22Rv1 (cell line): ENCODE data around the gene CX3CR1.

ENCODE experiments used
- ZFX ChIP-seq: fragments of 450-650 bp; IDR thresholded peaks from 2 replicates; pipeline ENCODE4 v1.6.1; 2017; ENCODE audit warnings: antibody characterized with exemption, borderline replicate concordance
- TF ChIP-seq, protein P1 (sequence below): fragments of 450-650 bp; IDR thresholded peaks from 2 replicates; pipeline ENCODE4 v1.5.1; 2017; ENCODE audit warnings: mild to moderate bottlenecking

DNA sequence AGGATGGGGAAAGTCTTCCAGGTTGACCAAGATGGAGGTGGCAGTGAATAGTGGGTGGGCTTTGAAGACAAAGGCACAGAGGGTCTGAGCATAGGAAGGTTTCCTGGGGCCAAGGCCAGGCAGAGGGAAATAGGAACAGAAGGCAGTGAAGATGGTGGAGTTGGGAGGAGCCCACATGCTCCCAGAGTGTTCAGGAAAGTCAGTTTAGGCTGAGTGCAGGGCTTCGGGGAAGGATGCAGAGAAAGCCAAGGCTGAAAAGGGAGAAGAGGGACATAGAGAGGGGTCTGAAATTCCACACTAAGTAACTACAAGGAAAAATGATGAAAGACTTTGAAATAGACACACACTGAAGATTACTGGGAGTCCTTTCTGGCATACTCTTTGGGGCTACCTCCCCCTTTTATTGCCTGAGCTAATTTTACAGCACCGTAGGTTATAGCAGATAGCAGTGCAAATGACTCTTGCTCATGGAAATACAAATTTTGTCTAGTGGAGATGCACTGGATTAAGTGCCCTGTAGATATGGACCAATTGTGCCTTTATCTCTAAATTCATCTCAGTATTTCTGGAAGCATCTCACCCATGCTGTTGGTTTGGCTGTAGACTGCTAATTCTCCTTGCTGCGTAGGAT is 3.8 kb downstream of the CX3CR1 start:
- TF ChIP-seq, protein P1, sequence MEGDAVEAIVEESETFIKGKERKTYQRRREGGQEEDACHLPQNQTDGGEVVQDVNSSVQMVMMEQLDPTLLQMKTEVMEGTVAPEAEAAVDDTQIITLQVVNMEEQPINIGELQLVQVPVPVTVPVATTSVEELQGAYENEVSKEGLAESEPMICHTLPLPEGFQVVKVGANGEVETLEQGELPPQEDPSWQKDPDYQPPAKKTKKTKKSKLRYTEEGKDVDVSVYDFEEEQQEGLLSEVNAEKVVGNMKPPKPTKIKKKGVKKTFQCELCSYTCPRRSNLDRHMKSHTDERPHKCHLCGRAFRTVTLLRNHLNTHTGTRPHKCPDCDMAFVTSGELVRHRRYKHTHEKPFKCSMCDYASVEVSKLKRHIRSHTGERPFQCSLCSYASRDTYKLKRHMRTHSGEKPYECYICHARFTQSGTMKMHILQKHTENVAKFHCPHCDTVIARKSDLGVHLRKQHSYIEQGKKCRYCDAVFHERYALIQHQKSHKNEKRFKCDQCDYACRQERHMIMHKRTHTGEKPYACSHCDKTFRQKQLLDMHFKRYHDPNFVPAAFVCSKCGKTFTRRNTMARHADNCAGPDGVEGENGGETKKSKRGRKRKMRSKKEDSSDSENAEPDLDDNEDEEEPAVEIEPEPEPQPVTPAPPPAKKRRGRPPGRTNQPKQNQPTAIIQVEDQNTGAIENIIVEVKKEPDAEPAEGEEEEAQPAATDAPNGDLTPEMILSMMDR = no peak
- TF ChIP-seq ZFX = no peak
